CD4-positive, alpha-beta T cell treated with Interleukin-17A for 1 hour (primary cell): ENCODE data around the gene PSMD10.

Source experiments
- DNase-seq: peaks from one replicate; pipeline ENCODE4 v3.0.0-alpha.2; 2020

The PSMD10 gene, protein sequence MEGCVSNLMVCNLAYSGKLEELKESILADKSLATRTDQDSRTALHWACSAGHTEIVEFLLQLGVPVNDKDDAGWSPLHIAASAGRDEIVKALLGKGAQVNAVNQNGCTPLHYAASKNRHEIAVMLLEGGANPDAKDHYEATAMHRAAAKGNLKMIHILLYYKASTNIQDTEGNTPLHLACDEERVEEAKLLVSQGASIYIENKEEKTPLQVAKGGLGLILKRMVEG

DNA sequence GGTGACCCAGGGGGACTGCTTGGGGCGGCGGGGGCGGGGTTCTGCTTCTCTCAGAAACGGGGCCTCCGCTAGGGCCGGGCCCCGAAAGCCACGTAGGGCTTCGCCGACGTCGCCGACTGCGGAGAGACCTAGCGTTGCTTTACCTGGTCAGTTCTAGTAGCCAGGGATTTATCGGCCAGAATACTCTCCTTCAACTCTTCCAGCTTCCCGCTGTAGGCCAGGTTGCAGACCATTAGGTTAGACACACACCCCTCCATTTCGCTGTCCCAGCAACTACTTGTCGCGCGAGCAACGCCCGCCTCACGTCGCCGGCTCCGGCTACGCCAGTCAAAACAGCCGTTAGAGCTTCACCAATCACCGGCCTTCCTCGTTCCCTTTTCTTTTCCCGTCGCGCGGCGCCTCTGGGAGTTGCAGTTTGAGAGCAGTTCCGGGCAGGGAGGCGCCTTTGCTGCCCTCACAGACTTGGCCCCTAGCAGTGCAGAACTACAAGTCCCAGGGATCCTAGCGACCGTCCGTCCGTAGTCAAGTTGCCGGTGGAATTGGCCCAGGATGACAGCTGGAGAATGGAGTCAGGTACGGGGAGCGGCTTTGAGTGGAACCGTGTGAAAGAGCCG, at the start of gene PSMD10, which contains the start of gene ATG4A:
TSS of gene PSMD10 (minus strand) at position 279 of the 614 bp plus-strand sequence. CDS start at position 257, 22 bp downstream.
TSS of gene ATG4A (plus strand) at position 515 of the 614 bp plus-strand sequence. CDS start at position 564, 49 bp downstream.
- peak; percentile 93 for DNase-seq

- DNase-seq: peak; percentile 0
These were observed 47.7 kb upstream of the PSMD10 start for GRCh38 chrX:108138814-108139702.

DNA sequence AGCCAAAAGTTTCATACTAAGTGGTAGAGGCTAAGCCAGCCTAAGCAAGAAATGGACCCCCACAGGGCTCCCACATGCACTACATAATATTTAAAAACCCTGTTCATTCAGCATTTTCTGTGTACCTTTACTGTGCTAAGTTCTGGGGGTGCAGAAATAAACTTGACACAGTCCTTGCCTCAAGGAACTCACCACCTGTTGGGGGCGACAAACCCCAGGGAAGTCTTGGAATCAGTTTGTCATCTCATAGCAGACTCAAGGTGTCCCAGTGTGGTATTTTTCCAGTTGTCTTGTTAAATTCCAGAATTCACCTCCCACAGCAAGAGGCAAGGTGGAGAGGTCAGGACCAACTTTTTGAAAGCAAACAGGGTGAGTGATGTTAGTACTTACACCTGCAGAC, 43.4 kb upstream of the PSMD10 start:
- no peak for DNase-seq

DNA sequence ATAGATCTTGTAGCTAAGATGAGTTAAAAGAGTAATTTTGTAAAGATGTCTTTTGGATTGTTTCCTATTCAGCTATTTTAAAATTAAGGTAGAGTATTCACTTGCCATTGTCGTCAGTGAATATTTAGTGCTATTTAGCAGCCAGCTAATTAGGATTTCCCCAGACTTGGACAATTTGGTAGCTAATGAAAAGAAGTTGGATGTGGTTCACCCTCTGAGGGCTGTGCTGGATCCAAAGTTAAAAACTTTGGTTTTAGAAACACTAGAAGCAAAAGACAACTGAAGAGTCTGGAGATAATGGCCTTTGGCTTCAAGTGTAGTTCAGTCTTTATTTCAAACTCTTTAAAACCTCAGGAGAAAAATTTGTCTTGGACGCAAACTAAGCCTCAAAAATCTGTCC, 41.5 kb upstream of the PSMD10 start:
- DNase-seq: no peak

GRCh38 chrX:108132034-108132433, 40.7 kb upstream of the PSMD10 start:
- no peak for DNase-seq

GRCh38 chrX:108131471-108131870, 40.1 kb upstream of the PSMD10 start:
- no peak for DNase-seq

DNA sequence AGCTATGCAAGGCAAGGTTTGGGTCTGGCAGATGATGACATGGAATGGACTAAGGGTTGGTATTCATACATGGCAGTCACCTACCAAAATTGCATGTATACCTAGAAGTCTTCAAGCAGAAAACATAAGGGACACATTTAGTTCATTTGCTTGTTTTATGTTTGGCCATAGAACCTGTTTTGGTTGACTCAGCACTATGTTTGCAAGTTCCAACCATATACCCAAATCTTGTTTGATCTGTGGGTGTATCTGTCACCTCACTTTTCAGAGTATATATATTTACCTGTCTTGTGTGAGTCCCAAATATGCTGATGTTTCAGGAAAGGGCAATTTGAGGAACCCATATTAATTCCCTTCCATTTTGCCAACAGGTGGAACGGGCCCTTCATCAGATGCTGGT, 39.5 kb upstream of the PSMD10 start:
- no peak for DNase-seq

GRCh38 chrX:108127152-108127551, 35.8 kb upstream of the PSMD10 start:
- no peak for DNase-seq

GRCh38 chrX:108126661-108127060, 35.3 kb upstream of the PSMD10 start:
- no peak for DNase-seq

GRCh38 chrX:108123591-108124366, 32.4 kb upstream of the PSMD10 start:
- DNase-seq: no peak

- DNase-seq: no peak
These were observed 31.4 kb upstream of the PSMD10 start for GRCh38 chrX:108122748-108123147.

- DNase-seq: no peak
These were observed 29.9 kb upstream of the PSMD10 start for GRCh38 chrX:108121291-108121690.

DNA sequence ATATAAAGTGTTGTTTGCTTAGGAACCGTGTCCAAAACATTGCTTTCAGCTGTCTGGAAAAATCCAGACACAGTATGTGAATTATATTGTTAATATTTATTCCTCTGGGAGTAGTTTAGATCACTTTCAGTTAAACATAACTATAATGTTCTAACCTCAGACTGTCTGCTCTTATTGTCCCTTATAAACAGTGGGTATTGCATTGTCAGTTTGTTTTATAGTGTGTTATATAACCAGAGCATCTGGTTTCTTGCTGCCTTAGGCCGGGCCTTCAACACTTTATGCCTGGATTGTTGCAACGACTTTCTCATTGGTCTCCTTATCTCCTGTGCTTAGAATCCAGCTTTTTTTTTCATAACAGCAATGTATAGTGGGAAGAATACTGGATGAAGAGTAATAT, 26.6 kb upstream of the PSMD10 start:
- no peak for DNase-seq

- no peak for DNase-seq
These were observed 23.2 kb upstream of the PSMD10 start for GRCh38 chrX:108114541-108114940.

DNA sequence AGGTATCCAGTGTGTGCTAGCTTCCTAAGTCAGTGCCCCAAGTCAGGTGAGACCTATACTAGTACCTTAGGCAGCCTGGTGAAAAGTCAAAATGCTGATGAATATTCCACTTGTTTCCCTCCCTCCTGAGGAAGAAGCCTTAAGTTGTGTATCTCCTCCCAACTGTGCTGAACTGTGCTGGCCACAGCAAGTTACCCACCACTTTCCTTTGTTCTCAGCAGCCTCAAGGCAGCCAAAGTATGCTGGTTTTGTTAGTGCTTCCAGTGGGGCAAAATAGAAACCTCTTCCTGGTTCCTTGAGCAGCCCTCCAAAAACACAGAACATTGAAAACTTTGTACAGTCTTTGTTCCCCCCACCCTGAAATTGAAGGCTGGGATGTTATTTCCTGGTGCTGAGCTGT, 14.1 kb upstream of the PSMD10 start:
- DNase-seq: no peak

DNA sequence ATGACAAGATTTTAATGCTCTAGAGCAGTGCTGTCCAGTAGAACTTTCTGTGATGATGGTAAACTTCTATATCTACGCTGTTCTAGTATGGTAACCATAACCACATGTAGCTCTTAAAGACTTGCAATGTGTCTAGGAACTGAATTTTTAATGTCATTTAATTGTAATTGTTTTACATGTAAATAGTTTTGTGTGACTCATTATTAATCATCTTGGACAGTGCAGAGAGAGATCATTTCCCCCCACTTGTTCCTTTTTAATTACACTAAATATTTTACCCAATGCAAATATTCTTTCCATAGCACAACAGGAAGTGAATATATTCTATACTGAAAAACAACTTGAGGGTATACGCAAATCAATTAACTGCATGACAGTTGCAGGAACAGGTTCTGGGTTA, 6.0 kb upstream of the PSMD10 start:
- DNase-seq: no peak

GRCh38 chrX:108091878-108092291, 543 bp upstream of the PSMD10 start:
- no peak for DNase-seq

DNA sequence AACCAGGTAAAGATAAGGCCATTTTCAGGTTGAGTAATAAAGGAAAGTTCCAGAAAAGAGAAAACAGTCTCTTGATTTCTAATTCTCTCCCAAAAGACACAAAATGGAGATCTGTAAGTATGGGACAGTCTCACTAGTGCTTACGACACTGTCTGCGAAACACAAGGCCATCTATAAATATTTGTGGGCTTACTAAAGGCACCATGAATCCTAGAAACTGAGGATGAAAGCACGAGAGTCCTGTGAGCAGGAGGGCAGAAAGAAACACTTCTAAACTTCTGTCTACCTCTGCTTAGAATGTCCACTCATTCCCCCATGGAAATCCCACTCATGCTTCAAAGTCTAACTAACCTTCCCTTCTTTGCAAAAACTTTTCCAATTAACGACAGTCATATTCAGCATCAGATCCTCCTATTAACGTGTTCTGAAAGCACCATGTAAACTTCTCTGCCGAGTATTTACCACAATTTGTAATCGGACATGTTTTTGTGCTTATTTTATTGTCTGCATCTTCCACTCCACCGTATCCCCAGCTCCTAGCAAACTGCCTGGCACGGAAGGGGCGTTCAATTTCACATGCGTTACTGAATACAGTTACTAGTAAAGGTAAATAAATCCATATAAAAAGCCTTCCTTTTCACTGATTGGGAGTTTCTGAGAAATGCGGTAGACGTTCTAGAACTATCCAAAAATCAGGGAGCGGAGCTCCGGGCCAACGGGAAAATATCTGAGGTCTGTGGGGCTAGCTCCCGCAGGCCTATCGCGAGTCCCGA, 665 bp downstream of the PSMD10 start:
- DNase-seq: no peak

DNA sequence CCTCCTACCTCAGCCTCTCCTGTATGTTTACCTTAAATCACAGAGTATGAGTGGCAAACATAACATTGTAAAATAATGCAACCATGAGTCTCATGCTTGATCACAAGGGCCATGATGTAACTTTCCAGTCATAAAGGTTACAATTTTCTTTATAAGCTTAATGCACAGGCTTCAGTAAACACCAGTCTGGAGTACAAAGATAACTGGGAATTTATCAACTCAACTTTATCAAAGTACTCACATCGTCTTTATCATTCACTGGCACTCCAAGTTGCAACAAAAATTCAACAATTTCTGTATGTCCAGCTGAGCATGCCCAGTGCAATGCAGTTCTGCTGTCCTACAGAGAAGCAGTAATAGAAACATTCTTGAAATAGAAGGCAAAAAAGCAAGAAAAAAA, 2.8 kb downstream of the PSMD10 start:
- no peak for DNase-seq

DNA sequence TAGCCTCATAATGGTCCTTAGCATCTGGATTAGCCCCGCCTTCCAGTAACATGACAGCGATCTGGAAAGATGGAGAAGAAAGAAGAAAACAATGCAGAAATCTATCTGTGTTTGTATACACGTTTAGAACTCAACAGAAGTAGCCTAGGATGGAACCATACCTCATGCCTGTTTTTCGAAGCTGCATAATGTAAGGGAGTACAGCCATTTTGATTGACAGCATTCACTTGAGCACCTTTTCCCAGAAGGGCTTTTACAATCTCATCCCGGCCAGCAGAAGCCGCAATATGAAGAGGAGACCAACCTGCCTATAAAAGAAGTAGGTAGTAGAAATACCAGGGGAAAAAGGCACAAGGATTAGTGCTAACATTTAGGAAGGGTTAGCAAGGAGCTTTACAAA, 3.5 kb downstream of the PSMD10 start:
- no peak for DNase-seq

- DNase-seq: no peak
These were observed 10.2 kb downstream of the PSMD10 start for GRCh38 chrX:108081110-108081509.

DNA sequence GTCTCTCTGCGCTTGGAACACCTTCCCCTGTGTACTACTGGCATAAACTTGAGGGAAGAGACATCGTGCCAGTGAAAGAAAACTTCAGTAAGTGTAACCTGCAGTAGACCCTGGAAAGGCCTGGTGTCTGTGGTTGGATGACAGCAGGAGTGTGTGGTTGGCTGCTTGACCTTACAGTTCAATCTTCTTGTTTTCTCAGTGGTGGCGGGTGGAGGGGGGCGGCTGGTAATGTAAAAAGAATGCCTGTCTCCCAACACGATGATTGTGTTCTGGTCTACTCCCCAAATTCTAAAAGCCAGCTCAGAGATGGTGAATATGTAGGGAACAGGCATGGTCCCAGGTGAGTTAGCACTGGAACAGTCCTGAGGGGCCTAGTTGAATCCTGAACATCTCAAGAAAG, 18.6 kb downstream of the PSMD10 start:
- DNase-seq: no peak
